Suppressor macrophage treated with lipopolysaccharide for 1 hour (primary cell): Measurements from ENCODE around the gene PRR5L.
A peak's percentile ranks its signal among the peaks of the same experiment; 100 is the strongest.
"Not testable (repeated sequence)": the region's sequence is repeated elsewhere in the genome, so short reads cannot be mapped to it uniquely, and the experiment has no call there.

Experiments
- DNase-seq, 3 donors: peaks; one replicate each; pipeline ENCODE4 v3.0.0-alpha.2; 2020 to 2022

Gene PRR5L

DNA sequence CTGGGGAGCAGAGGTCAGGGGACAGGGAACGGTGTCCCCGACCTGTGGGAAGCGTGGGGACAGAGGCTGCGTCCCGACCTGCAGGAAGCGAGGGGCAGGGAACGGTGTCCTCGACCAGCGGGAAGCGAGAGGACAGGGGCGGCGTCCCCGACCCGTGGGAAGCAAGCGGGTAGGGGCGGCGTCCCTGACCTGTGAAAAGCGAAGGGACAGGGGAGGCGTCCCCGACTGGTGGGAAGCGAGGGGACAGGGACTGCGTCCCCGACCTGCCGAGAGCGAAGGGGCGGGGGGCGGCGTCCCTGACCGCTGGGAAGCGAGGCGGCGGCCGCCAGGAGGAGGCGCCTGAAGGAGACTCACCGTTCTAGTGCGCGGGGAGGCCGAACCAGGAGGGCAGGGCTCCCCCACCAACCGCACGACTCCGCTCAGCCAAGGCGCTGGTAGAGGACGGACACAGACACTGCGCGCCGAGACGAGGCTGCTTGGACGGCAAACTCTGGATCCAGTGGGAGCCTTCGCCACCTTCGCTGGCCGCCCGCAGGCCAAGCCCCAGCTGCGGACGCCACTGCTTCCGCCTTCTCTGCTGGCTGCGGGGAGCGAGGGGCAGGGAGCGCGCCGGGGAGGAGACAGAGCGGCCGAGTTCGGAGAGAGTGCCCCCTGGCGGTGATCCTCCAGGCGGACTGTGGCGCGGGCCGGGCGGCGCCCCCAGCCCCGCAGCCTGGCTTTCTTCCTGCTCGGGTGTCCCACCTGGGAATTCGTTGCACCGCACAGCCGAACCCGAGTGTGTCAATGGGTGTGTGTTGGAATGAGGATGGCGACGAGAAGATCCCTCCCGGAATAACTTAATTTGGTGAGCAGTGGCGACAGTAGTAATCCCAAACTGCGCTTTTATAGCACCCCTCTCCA is 213.9 kb downstream of the PRR5L start, which contains the start of gene TRAF6:
TSS of gene TRAF6 (minus strand) at position 579 of the 900 bp plus-strand sequence. CDS start 8,757 bp downstream, outside the sequence.
- peak; percentile 89 to 97 (median 94) for DNase-seq

DNA sequence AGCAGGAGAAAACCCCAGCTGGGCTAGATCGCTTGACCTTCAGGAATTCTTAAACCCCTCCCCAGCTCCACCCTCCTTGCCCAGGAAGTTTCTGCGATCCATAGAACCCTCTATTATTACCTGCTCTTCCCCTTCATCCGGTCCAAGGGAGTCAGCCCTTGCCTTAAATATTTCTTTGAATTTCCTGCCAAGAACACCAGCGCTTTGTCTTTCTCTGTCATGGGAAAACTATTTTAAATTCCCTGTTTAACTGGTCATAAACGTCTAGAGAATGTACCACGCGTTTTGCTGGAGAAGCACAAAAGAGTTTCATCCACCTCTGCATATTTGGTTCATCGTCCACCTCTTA is 214.5 kb downstream of the PRR5L start:
- DNase-seq: no peak

DNA sequence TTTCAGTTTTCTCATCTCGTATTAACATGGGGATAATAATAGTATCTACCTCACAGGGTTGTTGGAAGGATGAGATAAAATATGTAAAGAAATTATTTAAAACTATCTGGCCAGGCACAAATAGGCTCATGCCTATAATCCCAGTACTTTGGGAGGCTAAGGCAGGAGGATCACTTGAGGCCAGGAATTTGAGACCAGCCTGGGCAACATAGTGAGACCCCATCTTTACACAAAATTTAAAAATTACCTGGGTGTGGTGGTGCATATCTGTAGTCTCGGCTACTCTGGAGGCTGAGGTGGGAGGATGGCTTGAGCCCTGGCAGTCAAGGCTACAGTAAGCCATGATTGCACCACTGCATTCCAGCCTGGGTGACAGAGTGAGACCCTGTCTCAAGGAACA is 215.0 kb downstream of the PRR5L start:
- not testable (repeated sequence) for DNase-seq

DNA sequence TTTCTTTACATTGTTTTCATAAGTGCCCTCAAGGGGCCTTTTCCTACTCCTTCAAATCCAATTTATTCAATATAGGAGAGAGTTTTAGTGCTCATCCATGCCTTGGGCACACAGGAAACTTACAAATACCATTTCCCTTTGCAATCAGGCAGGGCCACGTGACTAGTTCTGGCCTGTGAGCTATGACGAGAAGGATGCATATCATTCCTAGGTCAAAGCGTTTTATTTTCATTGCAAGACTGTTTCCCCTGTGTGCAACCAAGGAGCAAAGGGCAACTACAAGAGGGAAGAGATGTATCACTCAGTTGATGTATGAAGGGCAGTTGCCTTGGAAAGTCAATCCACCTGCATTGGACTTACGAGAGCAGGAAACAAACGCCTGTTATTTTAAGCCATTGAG is 215.9 kb downstream of the PRR5L start:
- no peak for DNase-seq

DNA sequence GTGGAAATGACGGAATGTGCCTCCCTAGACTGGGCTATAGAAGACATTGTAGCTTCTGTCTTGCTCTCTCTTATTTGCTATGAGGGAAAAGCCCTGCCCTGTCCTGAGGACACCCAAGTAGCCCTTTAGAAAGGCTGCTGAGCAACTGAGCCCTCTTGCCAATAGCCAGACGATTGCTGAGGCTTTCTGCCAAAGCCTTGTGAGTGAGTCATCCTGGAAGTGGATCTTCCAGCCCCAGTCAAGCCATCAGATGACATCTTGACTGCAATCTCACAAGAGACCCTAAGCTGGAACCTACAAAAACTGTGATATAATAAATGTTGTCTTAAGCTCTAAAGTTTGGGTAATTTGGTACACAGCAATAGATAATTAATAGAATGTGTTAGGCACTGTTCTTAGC is 217.9 kb downstream of the PRR5L start:
- DNase-seq: no peak
